Adrenal gland (tissue), 12 donors: ENCODE results near the gene PKN2. TPM values are rescaled to one million over a fixed set of nuclear protein-coding genes. Genes with fewer than 3 reads are reported as not detected.

Experiments used
- DNase-seq, 7 donors: peaks; one replicate each; pipeline ENCODE4 v3.0.0-alpha.2; 2019 to 2020
- H3K27ac ChIP-seq, 5 donors: fragments of 200-600 bp; sonication (generic) in 4 of 5; 1 replicate in 3 of 5; 2 replicates in 2 of 5; pipeline versions ENCODE4 v1.5.1 to v1.8.0; 2016 to 2020; ENCODE audit warnings: mild to moderate bottlenecking in 1 of 5
- H3K27me3 ChIP-seq: fragments of 200-600 bp; 2 replicates; pipeline ENCODE4 v1.8.0; 2021
- H3K36me3 ChIP-seq, 2 donors: fragments of 200-600 bp; replicated peaks in 1 of 2; 1 replicate in 1 of 2; 2 replicates in 1 of 2; pipeline versions ENCODE4 v1.5.1 to v1.8.0; 2018 to 2022
- H3K4me1 ChIP-seq, 2 donors: fragments of 200-600 bp; replicated peaks in 1 of 2; 1 replicate in 1 of 2; 2 replicates in 1 of 2; pipeline versions ENCODE4 v1.5.1 to v1.8.0; 2018 to 2021
- H3K4me3 ChIP-seq, 4 donors: fragments of 200-600 bp; sonication (generic) in 3 of 4; one replicate each; pipeline ENCODE4 v1.5.1; 2016 to 2018
- H3K9me3 ChIP-seq, 3 donors: fragments of 200-600 bp; sonication (generic) in 1 of 3; replicated peaks in 1 of 3; 1 replicate in 2 of 3; 2 replicates in 1 of 3; pipeline versions ENCODE4 v1.5.1 to v1.8.0; 2016 to 2021
- CTCF ChIP-seq, 6 experiments: fragments of 450-650 bp in 4 of 6; fragments of 200-600 bp in 2 of 6; sonication (generic) in 1 of 6; IDR thresholded peaks; 1 replicate in 5 of 6; 2 replicates in 1 of 6; pipeline versions ENCODE4 v1.5.1 to v1.8.0; 2016 to 2021; ENCODE audit warnings: antibody characterized with exemption in 6 of 6, mild to moderate bottlenecking in 2 of 6, moderate library complexity in 1 of 6
- POLR2A ChIP-seq, 2 donors: fragments of 450-650 bp; IDR thresholded peaks; one replicate each; pipeline ENCODE4 v1.6.1; 2017; ENCODE audit warnings: antibody characterized with exemption in 2 of 2, mild to moderate bottlenecking in 2 of 2, moderate library complexity in 1 of 2
- WGBS, 4 donors: extraction: QIAGEN DNeasy Blood & Tissue Kit in 2 of 4; methylation state at CpG; one replicate each; pipeline versions ENCODE4 v1.1.5 to v1.1.7; 2013 to 2017; 5-methylcytosine and 5-hydroxymethylcytosine counted together
- intact Hi-C, 2 donors: fragments of 100-400 bp; cut with DNase I; formaldehyde crosslinking; loops; one replicate each; pipeline versions ENCODE4 v1.14.1 to v1.15.0; 2022 to 2023
- polyA plus RNA-seq, 3 donors: library from polyadenylated mRNA; stranded (reverse); fragments of 200-250 nt in 2 of 3; fragments of 350-450 nt in 1 of 3; fragmentation: Illumina TruSeq in 1 of 3; extraction: RNeasy Lipid Tissue Mini Kit (QIAGEN cat#74804) in 1 of 3; gene quantifications; one replicate each; pipeline ENCODE4 v1.2.3, GENCODE V29; 2013 to 2014
- total RNA-seq, 9 donors: library from RNA; depleted of rRNA in 4 of 9; stranded (reverse); fragments of >200 nt in 4 of 9; fragments of 120-200 nt in 1 of 9; fragmentation: NEBNext Ultra II Directional in 1 of 9; extraction: Animal tissue kit (Norgen Biotek cat#: 25700) in 1 of 9; gene quantifications; one replicate each; pipeline versions ENCODE4 v1.1.0 to v1.2.4, GENCODE V29; 2013 to 2023
- donor health status: healthy with polysubstance abuse.
- donor health status: Bipolar disorder and iron deficiency.
- donor health status: DM: yes; HTN: yes; CAD: no.
- donor health status: DM: no; HTN: no; CAD: no.
- donor health status: DM: no; HTN: no; CAD: no.
- donor health status: DM: yes; HTN: yes; CAD: no.

PKN2 gene
- total and polyA plus RNA-seq, 12 donors: 10.9 to 49.4 (median 33.6) TPM

- no peak overlapping the region for H3K27ac ChIP-seq
- 73 to 81% (median 78%) methylated on average over 6 of the region's 6 CpGs for WGBS, 4 donors
- H3K9me3 ChIP-seq: no peaks in the 10 kb centered on the region
- intact Hi-C loops: no loop called here
- no peak overlapping the region for H3K4me3 ChIP-seq
- TF ChIP-seq POLR2A (IDR thresholded peaks at IDR 0.05): no peak
- TF ChIP-seq CTCF (IDR thresholded peaks at IDR 0.05): no peak
- DNase-seq: no peak
- H3K27me3 ChIP-seq: no peaks in the 10 kb centered on the region
- H3K4me1 ChIP-seq: peaks cover 6 to 24% of the 10 kb centered on the region in 2 donors
- H3K36me3 ChIP-seq: no peaks in the 10 kb centered on the region
Measured at GRCh38 chr1:88742531-88742930, 58.5 kb downstream of the PKN2 start.

- H3K9me3 ChIP-seq: no peaks in the 10 kb centered on the region
- DNase-seq: no peak
- H3K36me3 ChIP-seq: no peaks in the 10 kb centered on the region
- TF ChIP-seq CTCF (IDR thresholded peaks at IDR 0.05) (no peak), POLR2A (IDR thresholded peaks at IDR 0.05) (no peak)
- H3K4me3 ChIP-seq: no peak overlapping the region
- 88 to 94% (median 91%) methylated on average over 3 of the region's 3 CpGs for WGBS, 4 donors
- intact Hi-C loops: no loop called here
- H3K27ac ChIP-seq: no peak overlapping the region
- H3K27me3 ChIP-seq: no peaks in the 10 kb centered on the region
- H3K4me1 ChIP-seq: peaks cover 6 to 24% of the 10 kb centered on the region in 2 donors
Measured at GRCh38 chr1:88744142-88744541, 60.1 kb downstream of the PKN2 start.

GRCh38 chr1:88746916-88747315 lies 62.8 kb downstream of the PKN2 start:
- H3K9me3 ChIP-seq: no peaks in the 10 kb centered on the region
- no peaks in the 10 kb centered on the region for H3K36me3 ChIP-seq
- no peak overlapping the region for H3K27ac ChIP-seq
- TF ChIP-seq CTCF (IDR thresholded peaks at IDR 0.05) (no peak), POLR2A (IDR thresholded peaks at IDR 0.05) (no peak)
- no peak overlapping the region for H3K4me3 ChIP-seq
- no peak for DNase-seq
- H3K27me3 ChIP-seq: no peaks in the 10 kb centered on the region
- intact Hi-C loops: no loop called here
- H3K4me1 ChIP-seq: peaks cover 2 to 11% of the 10 kb centered on the region in 2 donors
- WGBS, 4 donors: 93 to 97% (median 96%) methylated on average over 2 of the region's 2 CpGs

GRCh38 chr1:88751714-88752113 lies 67.6 kb downstream of the PKN2 start:
- no peak overlapping the region for H3K27ac ChIP-seq
- no peaks in the 10 kb centered on the region for H3K36me3 ChIP-seq
- 91 to 94% (median 93%) methylated on average over 4 of the region's 4 CpGs for WGBS, 4 donors
- no peaks in the 10 kb centered on the region for H3K27me3 ChIP-seq
- no peak overlapping the region for H3K4me3 ChIP-seq
- H3K9me3 ChIP-seq: no peaks in the 10 kb centered on the region
- intact Hi-C loops: no loop called here
- no peaks in the 10 kb centered on the region for H3K4me1 ChIP-seq
- TF ChIP-seq POLR2A (IDR thresholded peaks at IDR 0.05): no peak
- TF ChIP-seq CTCF (IDR thresholded peaks at IDR 0.05): no peak
- no peak for DNase-seq
